ENCODE measurements around the gene SUN5. TPM values are rescaled to one million over a fixed set of nuclear protein-coding genes. Genes with fewer than 3 reads are reported as not detected.

Gene SUN5
- total RNA-seq, 1 donor from 2014 or later = not detected

DNA sequence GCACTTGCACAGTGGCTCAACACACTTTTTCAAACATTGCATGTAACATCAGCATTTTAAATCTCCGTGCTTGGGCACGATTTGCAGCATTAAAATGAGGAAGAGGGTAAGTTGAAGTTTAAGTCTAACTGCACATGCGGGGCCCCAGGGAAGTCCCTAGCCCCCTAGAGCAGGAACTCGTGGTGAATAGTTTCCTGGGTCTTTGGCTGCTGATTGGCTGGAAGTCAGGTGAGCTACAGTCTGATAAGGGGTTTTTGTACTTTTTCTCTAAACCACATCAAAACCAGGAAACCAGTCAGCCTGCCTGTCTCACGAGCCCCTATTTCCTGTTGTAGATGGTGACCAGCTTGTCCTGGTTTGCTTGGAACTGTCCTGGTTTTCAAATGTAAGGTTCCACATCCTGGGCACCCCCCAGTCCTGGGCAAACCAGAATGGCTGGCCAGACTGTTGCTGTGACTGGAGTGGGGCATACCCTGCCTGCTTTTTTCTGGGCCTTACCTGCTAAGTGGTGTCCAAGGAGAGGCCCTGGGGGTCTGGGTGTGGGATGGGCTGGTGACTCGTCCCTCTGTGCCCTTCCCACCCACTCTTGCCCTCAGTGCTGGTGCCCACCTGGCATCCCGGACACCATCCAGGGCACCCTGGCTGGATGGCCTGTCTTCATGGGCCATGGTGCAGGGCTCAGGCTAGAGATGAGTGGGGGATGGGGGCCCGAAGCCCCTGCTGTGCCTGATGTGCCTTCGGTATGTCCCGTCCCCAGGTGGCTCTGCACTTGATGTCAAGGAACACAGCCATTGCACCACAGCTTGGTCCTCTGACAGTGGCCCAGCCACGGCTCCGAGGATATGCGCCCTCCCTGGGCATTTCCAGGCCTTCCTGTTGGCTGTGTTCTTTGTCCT is 31.8 kb downstream of the SUN5 start:
- H3K4me3 ChIP-seq (ENCODE audit: low read depth, low read length) = no peak overlapping the region
- no peak for DNase-seq (ENCODE audit: low read depth)
- no peak for TF ChIP-seq CTCF (conservative IDR thresholded peaks at IDR 0.05; ENCODE audit: low read depth, low read length)

- DNase-seq (ENCODE audit: low read depth) = no peak
- no peak for TF ChIP-seq CTCF (conservative IDR thresholded peaks at IDR 0.05; ENCODE audit: low read depth, low read length)
- H3K4me3 ChIP-seq (ENCODE audit: low read depth, low read length) = no peak overlapping the region
Measured at GRCh38 chr20:32971703-32972161, 32.5 kb downstream of the SUN5 start.

DNA sequence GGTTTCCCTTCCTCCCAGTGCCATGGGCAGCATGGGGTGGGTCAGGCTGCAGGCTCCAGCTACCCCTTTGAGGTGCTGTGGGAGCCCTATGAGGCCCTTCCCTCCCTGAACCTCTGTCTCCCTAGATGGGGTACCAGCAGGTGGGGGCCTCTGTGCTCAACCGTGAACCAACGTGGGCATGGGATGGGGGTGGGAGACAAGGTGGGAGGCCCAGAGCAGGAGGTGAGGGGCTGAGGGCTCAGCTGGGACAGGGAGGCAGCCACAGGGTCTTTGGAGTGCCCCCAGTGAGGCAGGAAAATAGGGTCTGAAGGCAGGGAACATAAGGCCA is 33.3 kb downstream of the SUN5 start:
- H3K4me3 ChIP-seq (ENCODE audit: low read depth, low read length) = no peak overlapping the region
- no peak for TF ChIP-seq CTCF (conservative IDR thresholded peaks at IDR 0.05; ENCODE audit: low read depth, low read length)
- DNase-seq (ENCODE audit: low read depth) = no peak

DNA sequence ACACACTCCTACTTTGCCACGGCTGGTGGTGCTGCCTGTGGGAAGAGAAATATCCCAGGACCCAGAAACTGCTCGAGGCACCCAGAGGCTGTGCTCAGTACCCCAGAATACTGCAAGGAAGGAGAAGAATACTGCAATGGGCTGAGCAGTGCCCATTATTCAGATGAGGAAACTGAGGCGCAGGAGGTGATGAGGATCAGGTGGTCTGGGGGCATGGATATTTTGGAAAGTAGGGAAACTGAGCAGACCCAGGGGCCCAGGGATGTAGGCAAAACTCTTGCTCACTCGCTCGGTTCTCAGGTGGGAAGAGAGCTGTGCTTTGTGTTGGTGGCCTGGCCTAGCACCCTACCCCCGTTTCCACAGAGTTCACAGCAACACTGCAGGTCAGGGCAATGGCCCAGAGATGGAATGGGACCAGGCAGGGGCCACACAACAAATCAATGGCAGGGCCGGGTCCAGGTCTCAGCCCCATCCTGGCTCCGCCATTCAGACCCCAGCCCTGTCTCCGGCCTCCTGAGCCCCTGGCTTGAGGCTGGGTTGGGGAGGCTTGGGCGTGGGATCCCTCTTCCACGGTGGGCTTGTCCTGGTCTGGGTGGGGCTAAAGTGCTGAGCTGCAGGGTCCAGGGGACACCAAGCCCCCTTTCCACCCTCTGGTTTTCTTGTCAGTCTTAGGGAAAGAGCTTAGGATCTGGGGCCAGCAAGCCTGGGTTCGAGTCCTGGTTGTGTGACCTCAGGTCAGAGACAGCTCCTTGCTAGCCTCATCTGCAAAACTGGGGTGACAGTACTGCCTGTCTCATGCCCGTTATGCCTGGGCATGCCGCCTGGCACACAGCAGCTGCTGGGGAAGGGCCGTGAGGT is 33.9 kb downstream of the SUN5 start:
- no peak overlapping the region for H3K4me3 ChIP-seq (ENCODE audit: low read depth, low read length)
- no peak for DNase-seq (ENCODE audit: low read depth)
- no peak for TF ChIP-seq CTCF (conservative IDR thresholded peaks at IDR 0.05; ENCODE audit: low read depth, low read length)

GRCh38 chr20:32969356-32970114 is 34.7 kb downstream of the SUN5 start:
- DNase-seq (ENCODE audit: low read depth) = no peak
- TF ChIP-seq CTCF (conservative IDR thresholded peaks at IDR 0.05; ENCODE audit: low read depth, low read length) = no peak
- no peak overlapping the region for H3K4me3 ChIP-seq (ENCODE audit: low read depth, low read length)

DNA sequence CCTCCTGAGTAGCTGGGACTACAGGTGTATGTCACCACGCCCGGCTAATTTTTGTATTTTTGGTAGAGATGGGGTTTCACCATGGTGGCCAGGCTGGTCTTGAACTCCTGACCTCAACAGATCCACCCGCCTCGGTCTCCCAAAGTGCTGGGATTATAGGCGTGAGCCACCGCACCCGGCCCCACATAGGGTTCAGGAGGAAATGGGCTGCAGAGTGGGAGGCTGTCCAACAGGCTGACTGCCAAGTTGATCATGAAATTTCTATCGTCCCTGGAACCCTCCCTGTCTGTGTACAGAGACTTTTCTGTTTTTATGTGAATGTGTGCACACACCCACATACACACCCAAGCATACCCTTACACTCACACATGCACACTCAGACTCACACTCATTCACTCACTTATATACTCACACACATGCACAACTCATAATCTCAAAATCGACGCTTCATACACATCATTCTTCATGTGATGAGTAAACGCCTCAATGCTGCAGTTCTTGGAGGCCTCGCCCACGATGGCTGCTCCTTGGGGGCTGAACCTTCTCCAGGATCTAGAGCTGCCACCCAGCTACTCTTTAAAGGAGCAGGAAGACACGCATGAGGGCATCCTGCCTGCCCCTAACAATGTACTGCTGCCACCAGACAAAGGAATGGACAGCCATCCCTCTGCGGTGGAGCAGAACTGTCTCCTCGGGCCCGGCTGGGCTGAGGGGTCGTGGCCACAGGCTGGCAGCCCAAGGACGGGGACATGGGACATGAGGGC is 35.6 kb downstream of the SUN5 start:
- no peak overlapping the region for H3K4me3 ChIP-seq (ENCODE audit: low read depth, low read length)
- no peak for TF ChIP-seq CTCF (conservative IDR thresholded peaks at IDR 0.05; ENCODE audit: low read depth, low read length)
- no peak for DNase-seq (ENCODE audit: low read depth)

All from epithelial cell of proximal tubule (primary cell).